Hepatocyte (in vitro differentiated cells): ENCODE data around the gene NDEL1. TPM values are rescaled to one million over a fixed set of nuclear protein-coding genes. Genes with fewer than 3 reads are reported as not detected.

ENCODE experiments used
- DNase-seq: peaks from one replicate; pipeline ENCODE4 v3.0.0-alpha.2; 2016; ENCODE audit warnings: low spot score
- H2AFZ ChIP-seq: fragments of 200-600 bp; sonication (generic); 2 replicates; pipeline ENCODE4 v1.6.0; 2016; ENCODE audit warnings: antibody characterized with exemption, mild to moderate bottlenecking
- H3K27ac ChIP-seq: fragments of 200-600 bp; sonication (generic); 2 replicates; pipeline ENCODE4 v1.5.1; 2016; ENCODE audit warnings: mild to moderate bottlenecking
- H3K27me3 ChIP-seq: fragments of 200-600 bp; sonication (generic); 2 replicates; pipeline ENCODE4 v1.6.1; 2016
- H3K36me3 ChIP-seq: fragments of 200-600 bp; sonication (generic); replicated peaks from 2 replicates; pipeline ENCODE4 v1.5.1; 2016; ENCODE audit warnings: low read depth; ENCODE audit not compliant: insufficient read depth
- H3K4me1 ChIP-seq: fragments of 200-600 bp; sonication (generic); 2 replicates; pipeline ENCODE4 v1.5.1; 2016; ENCODE audit warnings: mild to moderate bottlenecking, moderate library complexity; ENCODE audit not compliant: insufficient read depth
- H3K4me2 ChIP-seq: fragments of 200-600 bp; sonication (generic); 2 replicates; pipeline ENCODE4 v1.6.0; 2016
- H3K4me3 ChIP-seq: fragments of 200-600 bp; sonication (generic); 2 replicates; pipeline ENCODE4 v1.5.1; 2016; ENCODE audit warnings: mild to moderate bottlenecking
- H3K79me2 ChIP-seq: fragments of 200-600 bp; sonication (generic); 2 replicates; pipeline ENCODE4 v1.6.0; 2017; ENCODE audit warnings: mild to moderate bottlenecking
- H3K9me2 ChIP-seq: fragments of 200-600 bp; sonication (generic); replicated peaks from 2 replicates; pipeline ENCODE4 v1.6.0; 2017; ENCODE audit warnings: mild to moderate bottlenecking; ENCODE audit not compliant: insufficient read depth
- H3K9me3 ChIP-seq: fragments of 200-600 bp; sonication (generic); 2 replicates; pipeline ENCODE4 v1.5.1; 2016; ENCODE audit warnings: low read depth, mild to moderate bottlenecking
- H4K20me1 ChIP-seq: fragments of 200-600 bp; sonication (generic); 2 replicates; pipeline ENCODE4 v1.6.0; 2016; ENCODE audit warnings: mild to moderate bottlenecking; ENCODE audit not compliant: insufficient read depth, poor library complexity, severe bottlenecking
- CTCF ChIP-seq: fragments of 200-600 bp; sonication (generic); IDR thresholded peaks from 2 replicates; pipeline ENCODE4 v1.5.1; 2016; ENCODE audit warnings: antibody characterized with exemption, mild to moderate bottlenecking; ENCODE audit not compliant: poor library complexity
- EZH2 ChIP-seq: fragments of 200-600 bp; sonication (generic); IDR thresholded peaks from 2 replicates; pipeline ENCODE4 v1.6.1; 2016; ENCODE audit warnings: antibody characterized with exemption, mild to moderate bottlenecking, borderline replicate concordance
- EZH2phosphoT487 ChIP-seq: fragments of 200-600 bp; sonication (generic); IDR thresholded peaks from one replicate; pipeline ENCODE4 v1.6.1; 2018; ENCODE audit warnings: antibody characterized with exemption, mild to moderate bottlenecking, low read depth, moderate library complexity; ENCODE audit not compliant: unreplicated experiment, severe bottlenecking
- WGBS: methylation state at CpG from one replicate; pipeline ENCODE4 v1.1.6; 2016; ENCODE audit warnings: low lambda C conversion rate; ENCODE audit errors: missing lambda C conversion rate; 5-methylcytosine and 5-hydroxymethylcytosine counted together
- polyA plus RNA-seq: library from polyadenylated mRNA; unstranded; fragments of >200 nt; fragmentation: Nextera tagmentation; extraction: Ambion mirVana; gene quantifications from 2 replicates; pipeline ENCODE4 v1.2.1, GENCODE V29; 2016
- total RNA-seq: library from RNA; depleted of rRNA; stranded (reverse); fragments of >200 nt; gene quantifications from 2 replicates; pipeline ENCODE4 v1.2.3, GENCODE V29; 2014

The NDEL1 gene
- total and polyA plus RNA-seq, 2 experiments from 2014 or later, result 46.1 to 66.3 TPM

GRCh38 chr17:8468980-8469379 lies 33.3 kb downstream of the NDEL1 start:
- peaks cover 21% of the 10 kb centered on the region for H3K79me2 ChIP-seq
- WGBS, result 94% methylated on average over 3 of the region's 3 CpGs
- no peaks in the 10 kb centered on the region for H3K9me3 ChIP-seq
- DNase-seq, result no peak
- H3K4me1 ChIP-seq, result peaks cover 15% of the 10 kb centered on the region
- H3K27ac ChIP-seq, result no peak overlapping the region
- no peak overlapping the region for H3K4me2 ChIP-seq
- TF ChIP-seq EZH2phosphoT487 (no peak), CTCF (no peak), EZH2 (no peak)
- no peaks in the 10 kb centered on the region for H3K27me3 ChIP-seq
- no peaks in the 10 kb centered on the region for H3K9me2 ChIP-seq
- peaks cover 31% of the 10 kb centered on the region for H4K20me1 ChIP-seq
- H3K4me3 ChIP-seq, result no peak overlapping the region
- H2AFZ ChIP-seq, result no peak overlapping the region
- no peaks in the 10 kb centered on the region for H3K36me3 ChIP-seq

GRCh38 chr17:8469964-8470363 lies 34.3 kb downstream of the NDEL1 start:
- Histone ChIP-seq H3K4me3 (no peak overlapping the region), H3K9me2 (no peaks in the 10 kb centered on the region), H3K9me3 (no peaks in the 10 kb centered on the region), H3K4me2 (no peak overlapping the region), H3K27ac (no peak overlapping the region), H3K36me3 (no peaks in the 10 kb centered on the region), H4K20me1 (peaks cover 21% of the 10 kb centered on the region), H3K27me3 (no peaks in the 10 kb centered on the region), H3K4me1 (peaks cover 9% of the 10 kb centered on the region), H3K79me2 (peaks cover 11% of the 10 kb centered on the region), H2AFZ (no peak overlapping the region)
- no peak for DNase-seq
- 90% methylated on average over 12 of the region's 12 CpGs for WGBS
- TF ChIP-seq CTCF, result no peak
- no peak for TF ChIP-seq EZH2phosphoT487
- TF ChIP-seq EZH2, result no peak

- Histone ChIP-seq H3K79me2 (peaks cover 10% of the 10 kb centered on the region), H3K4me3 (no peak overlapping the region), H3K4me1 (peaks cover 6% of the 10 kb centered on the region), H3K27me3 (no peaks in the 10 kb centered on the region), H3K9me2 (no peaks in the 10 kb centered on the region), H3K4me2 (no peak overlapping the region), H3K9me3 (no peaks in the 10 kb centered on the region), H2AFZ (no peak overlapping the region), H3K27ac (no peak overlapping the region), H3K36me3 (no peaks in the 10 kb centered on the region), H4K20me1 (peaks cover 16% of the 10 kb centered on the region)
- WGBS, result 91% methylated on average over 20 of the region's 20 CpGs
- no peak for DNase-seq
- TF ChIP-seq EZH2phosphoT487 (no peak), EZH2 (no peak), CTCF (no peak)
These were observed 34.9 kb downstream of the NDEL1 start for GRCh38 chr17:8470447-8471047.
